Testis (tissue), 2 donors: ENCODE results near the gene GRAP.

Experiments
- CTCF ChIP-seq, 3 experiments: fragments of 450-650 bp in 2 of 3; fragments of 200-600 bp in 1 of 3; sonication (generic) in 1 of 3; IDR thresholded peaks; one replicate each; pipeline ENCODE4 v1.5.1; 2016 to 2019; ENCODE audit warnings: antibody characterized with exemption in 3 of 3, mild to moderate bottlenecking in 2 of 3, moderate library complexity in 1 of 3
- POLR2A ChIP-seq: fragments of 450-650 bp; IDR thresholded peaks from one replicate; pipeline ENCODE4 v1.6.1; 2017; ENCODE audit warnings: antibody characterized with exemption, mild to moderate bottlenecking, moderate library complexity

- no peak for TF ChIP-seq POLR2A
- TF ChIP-seq CTCF (IDR thresholded peaks at IDR 0.05) = no peak
Measured at GRCh38 chr17:18988546-18989173, 58.1 kb downstream of the GRAP start.
